ENCODE data around the gene ARHGAP15.

The ARHGAP15 gene

DNA sequence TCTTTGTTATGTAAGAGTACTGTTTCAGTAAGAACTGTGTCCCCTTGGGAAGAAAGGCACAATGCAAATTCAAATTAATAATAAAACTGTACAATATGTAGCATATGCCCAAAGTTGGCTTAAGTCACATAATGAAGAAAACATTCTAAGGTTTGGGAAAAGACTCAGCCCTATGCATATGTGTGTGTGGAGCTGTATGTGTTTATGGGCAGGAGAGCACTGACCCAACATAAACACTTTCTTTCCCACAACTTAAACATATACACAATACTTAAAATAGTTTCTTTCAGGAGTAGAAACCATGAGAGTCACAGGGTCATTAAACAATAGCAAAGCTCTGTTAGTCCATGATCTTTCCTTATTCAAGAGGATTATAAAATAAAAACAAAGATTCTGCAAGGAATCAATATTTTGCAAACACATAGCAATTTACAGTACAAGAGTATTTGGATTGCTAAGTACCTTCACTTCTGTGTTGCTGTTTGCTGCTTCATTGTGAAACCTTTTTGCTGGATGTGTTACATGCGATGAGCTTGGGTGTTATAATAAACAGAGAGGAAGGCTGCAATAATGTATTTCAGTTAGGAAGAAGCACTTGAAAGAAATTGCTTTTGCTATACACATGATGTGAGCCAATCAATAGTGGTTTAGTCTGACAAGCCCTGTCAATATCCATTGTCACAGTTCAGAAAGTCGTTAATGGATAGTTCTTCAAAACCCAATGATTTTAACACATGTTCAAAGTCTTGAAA is 347.3 kb downstream of the ARHGAP15 start:
- no peak for DNase-seq
- Mint-ChIP-seq H3K9me3 (no peaks in the 10 kb centered on the region), H3K27me3 (no peaks in the 10 kb centered on the region), H3K27ac (no peak overlapping the region), H3K4me3 (no peak overlapping the region), H3K36me3 (peaks cover 38% of the 10 kb centered on the region), H3K4me1 (no peaks in the 10 kb centered on the region)
- CTCF ChIA-PET = no interaction called here

- Mint-ChIP-seq H3K9me3 (no peaks in the 10 kb centered on the region), H3K36me3 (peaks cover 30% of the 10 kb centered on the region), H3K4me3 (no peak overlapping the region), H3K27ac (no peak overlapping the region), H3K4me1 (no peaks in the 10 kb centered on the region), H3K27me3 (no peaks in the 10 kb centered on the region)
- CTCF ChIA-PET = no interaction called here
- DNase-seq = no peak
Measured at GRCh38 chr2:143477714-143478443, 348.7 kb downstream of the ARHGAP15 start.

- Mint-ChIP-seq H3K4me3 (no peak overlapping the region), H3K27me3 (no peaks in the 10 kb centered on the region), H3K27ac (no peak overlapping the region), H3K9me3 (no peaks in the 10 kb centered on the region), H3K36me3 (peaks cover 16% of the 10 kb centered on the region), H3K4me1 (no peaks in the 10 kb centered on the region)
- CTCF ChIA-PET = no interaction called here
- DNase-seq = no peak
Measured at GRCh38 chr2:143480086-143480485, 350.9 kb downstream of the ARHGAP15 start.

DNA sequence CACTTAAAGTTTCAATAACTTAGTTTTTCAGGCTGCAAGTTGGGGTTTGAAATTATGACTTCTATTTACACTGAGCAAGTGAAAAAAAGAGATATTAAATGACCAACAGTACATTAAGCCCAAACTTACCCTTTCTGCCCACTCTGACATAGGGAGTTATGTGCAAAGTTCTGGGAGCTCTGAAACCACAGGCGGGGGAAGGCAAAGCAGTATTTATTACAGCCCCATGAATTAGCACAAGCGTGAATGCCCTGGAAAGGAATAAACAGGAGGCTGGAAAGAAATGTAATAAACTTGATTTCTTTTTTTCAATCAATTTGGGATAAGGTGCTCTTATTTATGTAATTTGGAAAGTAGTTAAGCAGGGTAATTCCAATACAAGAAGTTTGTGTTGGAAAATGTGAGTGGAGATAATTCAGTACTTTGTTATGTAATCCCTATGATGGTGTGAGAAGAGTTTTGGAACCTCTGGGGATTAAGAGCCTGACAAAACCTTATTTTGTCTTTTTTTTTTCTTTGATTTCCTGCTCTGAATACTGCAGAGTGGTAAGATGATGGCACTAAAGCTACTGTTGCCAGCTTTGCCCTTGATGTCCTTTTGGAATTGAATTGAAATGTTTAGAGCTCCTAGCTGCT is 351.5 kb downstream of the ARHGAP15 start:
- CTCF ChIA-PET = no interaction called here
- Mint-ChIP-seq H3K4me1 (no peaks in the 10 kb centered on the region), H3K27ac (no peak overlapping the region)

GRCh38 chr2:143481237-143481623 is 352.0 kb downstream of the ARHGAP15 start:
- no peaks in the 10 kb centered on the region for H3K9me3 Mint-ChIP-seq
- no peak overlapping the region for H3K4me3 Mint-ChIP-seq
- H3K27ac Mint-ChIP-seq = peak overlapping the region; percentile 71
- no peaks in the 10 kb centered on the region for H3K4me1 Mint-ChIP-seq
- H3K27me3 Mint-ChIP-seq = no peaks in the 10 kb centered on the region
- H3K36me3 Mint-ChIP-seq = peaks cover 12% of the 10 kb centered on the region
- CTCF ChIA-PET = no interaction called here
- DNase-seq = no peak

More for the DNA sequence above, 351.5 kb downstream of the ARHGAP15 start:
- Mint-ChIP-seq H3K4me3 (no peak overlapping the region), H3K27me3 (no peaks in the 10 kb centered on the region), H3K9me3 (no peaks in the 10 kb centered on the region), H3K36me3 (peaks cover 12% of the 10 kb centered on the region)
- DNase-seq = no peak

GRCh38 chr2:143481733-143482132 is 352.5 kb downstream of the ARHGAP15 start:
- no peak for DNase-seq
- Mint-ChIP-seq H3K9me3 (no peaks in the 10 kb centered on the region), H3K27me3 (no peaks in the 10 kb centered on the region), H3K27ac (peak overlapping the region; percentile 71), H3K4me3 (no peak overlapping the region), H3K36me3 (peaks cover 12% of the 10 kb centered on the region), H3K4me1 (peaks cover 2% of the 10 kb centered on the region)
- CTCF ChIA-PET = no interaction called here

DNA sequence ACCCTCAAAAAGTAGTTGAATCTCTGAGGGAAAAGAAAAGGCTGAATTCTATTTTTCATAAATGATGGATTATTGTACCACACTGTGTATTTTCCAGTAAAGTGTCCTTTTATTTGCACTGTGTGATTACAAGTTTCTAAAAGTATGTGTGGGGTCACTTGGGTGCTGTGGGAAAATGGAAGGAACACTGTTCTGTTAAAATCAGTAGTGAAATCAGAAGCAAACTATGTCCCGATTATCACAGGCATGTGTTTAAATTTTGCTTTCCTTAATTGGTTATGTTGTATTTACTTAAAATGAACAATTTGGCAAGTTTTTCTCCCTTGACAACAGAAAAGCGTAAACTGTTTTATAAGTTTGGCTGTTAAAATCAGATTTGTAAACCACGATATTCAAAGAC is 353.1 kb downstream of the ARHGAP15 start:
- CTCF ChIA-PET = no interaction called here
- H3K36me3 Mint-ChIP-seq = peaks cover 15% of the 10 kb centered on the region
- H3K27me3 Mint-ChIP-seq = no peaks in the 10 kb centered on the region
- no peaks in the 10 kb centered on the region for H3K9me3 Mint-ChIP-seq
- no peak overlapping the region for H3K27ac Mint-ChIP-seq
- peaks cover 2% of the 10 kb centered on the region for H3K4me1 Mint-ChIP-seq
- DNase-seq = no peak
- H3K4me3 Mint-ChIP-seq = no peak overlapping the region

- H3K36me3 Mint-ChIP-seq = peaks cover 17% of the 10 kb centered on the region
- peaks cover 2% of the 10 kb centered on the region for H3K4me1 Mint-ChIP-seq
- H3K27me3 Mint-ChIP-seq = no peaks in the 10 kb centered on the region
- H3K4me3 Mint-ChIP-seq = no peak overlapping the region
- no peaks in the 10 kb centered on the region for H3K9me3 Mint-ChIP-seq
- DNase-seq = no peak
- H3K27ac Mint-ChIP-seq = no peak overlapping the region
- CTCF ChIA-PET = no interaction called here
Measured at GRCh38 chr2:143482771-143483170, 353.6 kb downstream of the ARHGAP15 start.

- Mint-ChIP-seq H3K36me3 (peaks cover 26% of the 10 kb centered on the region), H3K9me3 (peaks cover under 1% of the 10 kb centered on the region), H3K4me3 (no peak overlapping the region), H3K27me3 (no peaks in the 10 kb centered on the region), H3K4me1 (peaks cover 2% of the 10 kb centered on the region), H3K27ac (no peak overlapping the region)
- no peak for DNase-seq
- CTCF ChIA-PET = no interaction called here
Measured at GRCh38 chr2:143486976-143487375, 357.8 kb downstream of the ARHGAP15 start.

- Mint-ChIP-seq H3K4me1 (peaks cover 2% of the 10 kb centered on the region), H3K27me3 (no peaks in the 10 kb centered on the region), H3K9me3 (peaks cover 5% of the 10 kb centered on the region), H3K4me3 (no peak overlapping the region), H3K36me3 (peaks cover 46% of the 10 kb centered on the region), H3K27ac (no peak overlapping the region)
- no peak for DNase-seq
- CTCF ChIA-PET = no interaction called here
Measured at GRCh38 chr2:143489145-143489544, 359.9 kb downstream of the ARHGAP15 start.

- DNase-seq = no peak
- H3K9me3 Mint-ChIP-seq = peaks cover 5% of the 10 kb centered on the region
- H3K36me3 Mint-ChIP-seq = peaks cover 54% of the 10 kb centered on the region
- H3K4me1 Mint-ChIP-seq = peaks cover 2% of the 10 kb centered on the region
- no peaks in the 10 kb centered on the region for H3K27me3 Mint-ChIP-seq
- CTCF ChIA-PET = no interaction called here
- H3K27ac Mint-ChIP-seq = no peak overlapping the region
- H3K4me3 Mint-ChIP-seq = no peak overlapping the region
Measured at GRCh38 chr2:143491131-143491530, 361.9 kb downstream of the ARHGAP15 start.

- no peaks in the 10 kb centered on the region for H3K4me1 Mint-ChIP-seq
- DNase-seq = no peak
- H3K36me3 Mint-ChIP-seq = peaks cover 51% of the 10 kb centered on the region
- no peaks in the 10 kb centered on the region for H3K27me3 Mint-ChIP-seq
- CTCF ChIA-PET = no interaction called here
- no peak overlapping the region for H3K27ac Mint-ChIP-seq
- H3K4me3 Mint-ChIP-seq = no peak overlapping the region
- peaks cover 5% of the 10 kb centered on the region for H3K9me3 Mint-ChIP-seq
Measured at GRCh38 chr2:143493339-143493738, 364.1 kb downstream of the ARHGAP15 start.

DNA sequence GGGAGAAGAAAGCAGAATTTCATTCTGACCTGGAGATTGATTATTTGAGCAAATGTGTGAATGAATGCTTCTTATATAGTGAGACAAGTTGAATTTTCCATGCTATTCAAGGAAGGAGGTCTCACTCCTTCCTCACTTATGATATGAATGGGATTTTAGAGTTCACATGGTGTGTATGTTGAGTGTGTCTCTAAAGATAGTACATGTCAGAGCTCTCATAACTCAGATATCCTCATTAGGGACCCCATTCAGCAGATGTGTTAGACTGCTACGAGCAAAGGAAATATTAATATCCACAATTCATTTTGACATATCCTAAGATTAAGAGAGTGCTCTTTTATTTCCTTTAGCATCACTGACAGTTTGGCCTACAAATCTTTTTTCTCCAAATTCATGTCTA is 368.5 kb downstream of the ARHGAP15 start:
- Mint-ChIP-seq H3K36me3 (peaks cover 52% of the 10 kb centered on the region), H3K9me3 (peaks cover 3% of the 10 kb centered on the region), H3K27ac (no peak overlapping the region), H3K27me3 (no peaks in the 10 kb centered on the region), H3K4me3 (no peak overlapping the region), H3K4me1 (no peaks in the 10 kb centered on the region)
- no peak for DNase-seq
- CTCF ChIA-PET = interaction anchor here (1.3 kb wide), 1 partner anchor 15 kb away, joined by 3 read pairs; no protein-coding TSS in a partner anchor

GRCh38 chr2:143498496-143498895 is 369.3 kb downstream of the ARHGAP15 start:
- peaks cover 50% of the 10 kb centered on the region for H3K36me3 Mint-ChIP-seq
- H3K4me3 Mint-ChIP-seq = no peak overlapping the region
- H3K27me3 Mint-ChIP-seq = no peaks in the 10 kb centered on the region
- H3K4me1 Mint-ChIP-seq = no peaks in the 10 kb centered on the region
- no peak overlapping the region for H3K27ac Mint-ChIP-seq
- no peak for DNase-seq
- CTCF ChIA-PET = interaction anchor here (1.3 kb wide), 1 partner anchor 15 kb away, joined by 3 read pairs; no protein-coding TSS in a partner anchor
- peaks cover under 1% of the 10 kb centered on the region for H3K9me3 Mint-ChIP-seq

GRCh38 chr2:143499061-143499460 is 369.8 kb downstream of the ARHGAP15 start:
- H3K4me1 Mint-ChIP-seq = no peaks in the 10 kb centered on the region
- H3K4me3 Mint-ChIP-seq = no peak overlapping the region
- H3K9me3 Mint-ChIP-seq = no peaks in the 10 kb centered on the region
- H3K27ac Mint-ChIP-seq = no peak overlapping the region
- CTCF ChIA-PET = no interaction called here
- H3K27me3 Mint-ChIP-seq = no peaks in the 10 kb centered on the region
- H3K36me3 Mint-ChIP-seq = peaks cover 49% of the 10 kb centered on the region
- no peak for DNase-seq

All from activated naive CD4-positive, alpha-beta T cell treated with anti-CD3 and anti-CD28 coated beads, Interleukin-2, amount 10 ng/mL, durations not matched to agents 7 days and 5 days (primary cell).